ENCODE data around the gene OBSL1. TPM values are rescaled to one million over a fixed set of nuclear protein-coding genes. Genes with fewer than 3 reads are reported as not detected.

OBSL1 gene
- total RNA-seq, 1 experiment from 2014 or later = 23.1 TPM

GRCh38 chr2:219567131-219567530 lies 4.2 kb downstream of the OBSL1 start:
- no TSS peak for BruUV-seq (replicated peaks)
- DNase-seq (ENCODE audit: low spot score) = no peak
- Histone ChIP-seq H3K9me3 (ENCODE audit: low read depth, low read length, poor library complexity, severe bottlenecking) (no peaks in the 10 kb centered on the region), H3K36me3 (ENCODE audit: insufficient read depth, low read length, poor library complexity, severe bottlenecking) (no peaks in the 10 kb centered on the region), H3K27me3 (replicated peaks; ENCODE audit: insufficient read depth, low read depth, low read length, poor library complexity) (no peaks in the 10 kb centered on the region), H3K27ac (ENCODE audit: low read depth, low read length, poor library complexity, severe bottlenecking) (no peak overlapping the region), H3K4me1 (ENCODE audit: insufficient read depth, low read length, poor library complexity, severe bottlenecking) (peaks cover 14% of the 10 kb centered on the region), H3K4me3 (ENCODE audit: low read depth, low read length, poor library complexity, severe bottlenecking) (no peak overlapping the region)
- POLR2A ChIA-PET (ENCODE audit: low non-redundant PET) = no interaction called here
- CTCF ChIA-PET = no interaction called here
- no peak for TF ChIP-seq CTCF (conservative IDR thresholded peaks at IDR 0.05; ENCODE audit: low read depth, low read length)
- TF ChIP-seq EZH2 (IDR thresholded peaks at IDR 0.05; ENCODE audit: borderline replicate concordance, low read depth, low read length, poor library complexity, severe bottlenecking) = no peak
- intact Hi-C loops (cut with micrococcal nuclease; ENCODE audit: unreplicated experiment) = no loop called here

GRCh38 chr2:219566640-219567039 lies 4.7 kb downstream of the OBSL1 start:
- Histone ChIP-seq H3K4me1 (ENCODE audit: insufficient read depth, low read length, poor library complexity, severe bottlenecking) (peaks cover 10% of the 10 kb centered on the region), H3K27ac (ENCODE audit: low read depth, low read length, poor library complexity, severe bottlenecking) (no peak overlapping the region), H3K36me3 (ENCODE audit: insufficient read depth, low read length, poor library complexity, severe bottlenecking) (no peaks in the 10 kb centered on the region), H3K4me3 (ENCODE audit: low read depth, low read length, poor library complexity, severe bottlenecking) (no peak overlapping the region), H3K9me3 (ENCODE audit: low read depth, low read length, poor library complexity, severe bottlenecking) (no peaks in the 10 kb centered on the region), H3K27me3 (replicated peaks; ENCODE audit: insufficient read depth, low read depth, low read length, poor library complexity) (no peaks in the 10 kb centered on the region)
- no TSS peak for BruUV-seq (replicated peaks)
- DNase-seq (ENCODE audit: low spot score) = no peak
- TF ChIP-seq EZH2 (IDR thresholded peaks at IDR 0.05; ENCODE audit: borderline replicate concordance, low read depth, low read length, poor library complexity, severe bottlenecking) (no peak), CTCF (conservative IDR thresholded peaks at IDR 0.05; ENCODE audit: low read depth, low read length) (no peak)
- CTCF ChIA-PET = no interaction called here
- POLR2A ChIA-PET (ENCODE audit: low non-redundant PET) = no interaction called here
- intact Hi-C loops (cut with micrococcal nuclease; ENCODE audit: unreplicated experiment) = no loop called here

- H3K9me3 ChIP-seq (ENCODE audit: low read depth, low read length, poor library complexity, severe bottlenecking) = no peaks in the 10 kb centered on the region
- H3K4me3 ChIP-seq (ENCODE audit: low read depth, low read length, poor library complexity, severe bottlenecking) = no peak overlapping the region
- TF ChIP-seq EZH2 (IDR thresholded peaks at IDR 0.05; ENCODE audit: borderline replicate concordance, low read depth, low read length, poor library complexity, severe bottlenecking) (no peak), CTCF (conservative IDR thresholded peaks at IDR 0.05; ENCODE audit: low read depth, low read length) (no peak)
- no TSS peak for BruUV-seq (replicated peaks)
- intact Hi-C loops (cut with micrococcal nuclease; ENCODE audit: unreplicated experiment) = no loop called here
- H3K27ac ChIP-seq (ENCODE audit: low read depth, low read length, poor library complexity, severe bottlenecking) = no peak overlapping the region
- no peaks in the 10 kb centered on the region for H3K27me3 ChIP-seq (replicated peaks; ENCODE audit: insufficient read depth, low read depth, low read length, poor library complexity)
- ChIA-PET CTCF (no interaction called here), POLR2A (ENCODE audit: low non-redundant PET) (no interaction called here)
- no peaks in the 10 kb centered on the region for H3K36me3 ChIP-seq (ENCODE audit: insufficient read depth, low read length, poor library complexity, severe bottlenecking)
- no peak for DNase-seq (ENCODE audit: low spot score)
- H3K4me1 ChIP-seq (ENCODE audit: insufficient read depth, low read length, poor library complexity, severe bottlenecking) = peaks cover 7% of the 10 kb centered on the region
Observed at GRCh38 chr2:219565130-219566080, 5.9 kb downstream of the OBSL1 start.
